Stomach (tissue), 4 donors: ENCODE results near the gene ATRNL1.

Experiments
- POLR2AphosphoS5 ChIP-seq, 3 donors: sonication (generic); formaldehyde crosslinking; IDR thresholded peaks; one replicate each; pipeline ENCODE4 v1.6.1; 2016; ENCODE audit warnings: antibody characterized with exemption in 3 of 3
- TF ChIP-seq, protein P1 (sequence below), 7 experiments: fragments of 450-650 bp in 4 of 7; fragments of 200-600 bp in 3 of 7; sonication (generic) in 3 of 7; IDR thresholded peaks; one replicate each; pipeline ENCODE4 v1.5.1; 2016 to 2019; ENCODE audit warnings: antibody characterized with exemption in 7 of 7, control low read depth in 2 of 7, mild to moderate bottlenecking in 1 of 7

- no peak for TF ChIP-seq POLR2AphosphoS5 (IDR thresholded peaks at IDR 0.05)
- TF ChIP-seq, protein P1, sequence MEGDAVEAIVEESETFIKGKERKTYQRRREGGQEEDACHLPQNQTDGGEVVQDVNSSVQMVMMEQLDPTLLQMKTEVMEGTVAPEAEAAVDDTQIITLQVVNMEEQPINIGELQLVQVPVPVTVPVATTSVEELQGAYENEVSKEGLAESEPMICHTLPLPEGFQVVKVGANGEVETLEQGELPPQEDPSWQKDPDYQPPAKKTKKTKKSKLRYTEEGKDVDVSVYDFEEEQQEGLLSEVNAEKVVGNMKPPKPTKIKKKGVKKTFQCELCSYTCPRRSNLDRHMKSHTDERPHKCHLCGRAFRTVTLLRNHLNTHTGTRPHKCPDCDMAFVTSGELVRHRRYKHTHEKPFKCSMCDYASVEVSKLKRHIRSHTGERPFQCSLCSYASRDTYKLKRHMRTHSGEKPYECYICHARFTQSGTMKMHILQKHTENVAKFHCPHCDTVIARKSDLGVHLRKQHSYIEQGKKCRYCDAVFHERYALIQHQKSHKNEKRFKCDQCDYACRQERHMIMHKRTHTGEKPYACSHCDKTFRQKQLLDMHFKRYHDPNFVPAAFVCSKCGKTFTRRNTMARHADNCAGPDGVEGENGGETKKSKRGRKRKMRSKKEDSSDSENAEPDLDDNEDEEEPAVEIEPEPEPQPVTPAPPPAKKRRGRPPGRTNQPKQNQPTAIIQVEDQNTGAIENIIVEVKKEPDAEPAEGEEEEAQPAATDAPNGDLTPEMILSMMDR (IDR thresholded peaks at IDR 0.05): no peak
Measured at GRCh38 chr10:115972426-115972825, 879.3 kb downstream of the ATRNL1 start.
